ES-I3 (cell line): ENCODE results near the gene MAPK8IP1.
"Not testable (repeated sequence)": the region's sequence is repeated elsewhere in the genome, so short reads cannot be mapped to it uniquely, and the experiment has no call there.

Experiments used
- H3K36me3 ChIP-seq: 2 replicates; pipeline ENCODE4 v1.6.1; 2013; ENCODE audit warnings: mild to moderate bottlenecking, low read length, control low read depth, moderate library complexity; ENCODE audit not compliant: insufficient read depth
- H3K4me1 ChIP-seq: 2 replicates; pipeline ENCODE4 v1.6.1; 2013; ENCODE audit warnings: mild to moderate bottlenecking, control low read depth, low read length; ENCODE audit not compliant: insufficient read depth
- H3K9ac ChIP-seq: 2 replicates; pipeline ENCODE4 v1.6.1; 2013; ENCODE audit warnings: low read depth, mild to moderate bottlenecking, low read length, moderate library complexity
- H3K9me3 ChIP-seq: 2 replicates; pipeline ENCODE4 v1.6.1; 2013; ENCODE audit warnings: mild to moderate bottlenecking, low read length, moderate library complexity; ENCODE audit not compliant: control insufficient read depth, insufficient read depth

Gene MAPK8IP1

DNA sequence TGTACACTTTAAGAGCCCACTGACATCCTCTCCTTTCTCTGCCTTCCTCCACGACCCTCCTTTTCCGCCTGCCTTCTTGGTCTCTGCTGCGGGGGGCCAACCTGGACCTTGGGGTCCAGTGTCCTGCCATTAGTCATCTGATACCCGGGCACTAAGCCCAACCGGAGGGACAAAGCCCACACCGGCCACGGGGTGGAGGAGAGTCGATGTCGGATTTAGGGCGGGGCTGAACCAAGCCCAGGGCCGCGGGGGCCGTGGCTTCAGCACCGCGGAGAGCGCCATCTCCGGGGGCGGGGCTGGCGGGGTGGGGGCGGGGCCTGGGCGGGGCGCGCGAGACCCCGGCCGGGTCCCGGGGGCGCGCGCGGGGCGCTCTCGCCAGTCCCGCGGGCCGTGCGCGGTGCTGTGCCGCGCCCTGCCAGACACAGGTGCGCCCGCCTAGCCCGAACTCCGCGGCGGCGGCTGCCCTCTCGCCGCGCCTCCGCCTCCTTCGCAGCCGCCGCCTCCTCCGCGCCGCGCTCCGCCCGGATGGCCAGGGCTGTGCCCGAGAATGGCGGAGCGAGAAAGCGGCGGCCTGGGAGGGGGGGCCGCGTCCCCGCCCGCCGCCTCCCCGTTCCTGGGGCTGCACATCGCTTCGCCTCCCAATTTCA, at the start of gene MAPK8IP1:
MAPK8IP1 (plus strand) TSS at position 378 of the 647 bp plus-strand sequence; CDS start at position 548, 170 bp downstream.
- peak within 1 kb of the TSS; percentile 71 for H3K9ac ChIP-seq
- H3K9me3 ChIP-seq: no peaks in the 10 kb centered on the region
- H3K4me1 ChIP-seq: no peaks in the 10 kb centered on the region
- H3K36me3 ChIP-seq: no peaks in the 10 kb centered on the region; the same call in 1 of the 2 replicates

DNA sequence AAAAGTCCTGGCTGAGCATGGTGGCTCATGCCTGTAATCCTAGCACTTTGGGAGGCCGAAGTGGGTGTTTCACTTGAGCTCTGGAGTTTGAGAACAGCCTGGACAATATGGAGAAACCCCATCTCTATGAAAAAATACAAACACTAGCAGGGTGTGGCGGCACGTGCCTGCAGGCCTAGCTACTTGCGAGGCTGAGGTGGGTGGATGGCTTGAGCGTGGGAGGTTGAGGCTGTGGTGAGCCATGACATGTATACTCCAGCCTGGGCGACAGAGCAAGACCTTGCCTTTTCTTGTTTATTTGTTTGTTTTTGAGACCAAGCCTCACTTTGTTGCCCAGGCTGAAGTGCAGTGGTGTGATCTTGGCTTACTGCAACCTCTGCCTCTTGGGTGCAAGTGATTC, 46.2 kb upstream of the MAPK8IP1 start:
- Histone ChIP-seq H3K4me1 (no peaks in the 10 kb centered on the region), H3K9me3 (0 out of 2 replicates have a peak, but pooled peaks cover 6% of the 10 kb centered on the region), H3K9ac (no peak overlapping the region), H3K36me3 (no peaks in the 10 kb centered on the region)

GRCh38 chr11:45840251-45840650, 45.2 kb upstream of the MAPK8IP1 start:
- not testable (repeated sequence) for H3K4me1 ChIP-seq, H3K9me3 ChIP-seq, H3K9ac ChIP-seq, H3K36me3 ChIP-seq

- Histone ChIP-seq H3K9me3 (0 out of 2 replicates have a peak, but pooled peaks cover 6% of the 10 kb centered on the region), H3K36me3 (no peaks in the 10 kb centered on the region), H3K4me1 (no peaks in the 10 kb centered on the region), H3K9ac (no peak overlapping the region)
These were observed 42.1 kb upstream of the MAPK8IP1 start for GRCh38 chr11:45843158-45843924.

DNA sequence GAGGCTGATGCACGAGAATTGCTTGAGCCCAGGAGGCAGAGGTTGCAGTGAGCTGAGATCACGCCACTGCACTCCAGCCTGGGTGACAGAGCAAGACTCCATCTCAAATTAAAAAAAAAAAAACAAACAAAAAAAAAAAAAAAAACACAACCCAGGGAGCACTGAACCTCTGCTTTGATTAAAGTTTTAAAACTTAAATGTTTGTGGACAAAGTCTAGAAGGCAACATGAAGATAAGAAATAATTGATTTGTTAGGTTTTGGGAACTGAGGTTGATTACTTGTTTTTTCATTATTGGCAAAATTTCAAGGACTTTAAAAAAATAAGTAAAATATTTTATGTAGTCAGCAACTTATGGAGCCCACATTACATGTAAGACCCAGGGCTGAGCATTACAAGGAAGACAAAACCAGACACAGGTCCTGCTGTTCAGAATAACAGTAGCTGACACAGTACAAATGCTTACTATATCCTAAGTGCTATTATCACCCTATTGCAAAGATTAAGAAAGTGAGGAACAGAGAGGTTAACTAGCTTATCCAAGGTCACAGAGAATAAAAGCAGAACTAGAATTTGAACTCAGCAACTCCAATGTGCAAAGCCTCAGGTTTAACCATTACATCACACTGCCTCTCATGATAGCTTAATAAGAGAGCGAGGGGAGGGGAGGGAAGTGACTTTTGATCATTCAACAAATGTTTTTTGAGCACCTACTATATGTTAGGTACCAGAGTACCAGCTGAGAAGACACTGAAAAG, 40.5 kb upstream of the MAPK8IP1 start:
- no peaks in the 10 kb centered on the region for H3K36me3 ChIP-seq
- no peaks in the 10 kb centered on the region for H3K4me1 ChIP-seq
- H3K9ac ChIP-seq: no peak overlapping the region
- H3K9me3 ChIP-seq: 0 out of 2 replicates have a peak, but pooled peaks cover 6% of the 10 kb centered on the region

DNA sequence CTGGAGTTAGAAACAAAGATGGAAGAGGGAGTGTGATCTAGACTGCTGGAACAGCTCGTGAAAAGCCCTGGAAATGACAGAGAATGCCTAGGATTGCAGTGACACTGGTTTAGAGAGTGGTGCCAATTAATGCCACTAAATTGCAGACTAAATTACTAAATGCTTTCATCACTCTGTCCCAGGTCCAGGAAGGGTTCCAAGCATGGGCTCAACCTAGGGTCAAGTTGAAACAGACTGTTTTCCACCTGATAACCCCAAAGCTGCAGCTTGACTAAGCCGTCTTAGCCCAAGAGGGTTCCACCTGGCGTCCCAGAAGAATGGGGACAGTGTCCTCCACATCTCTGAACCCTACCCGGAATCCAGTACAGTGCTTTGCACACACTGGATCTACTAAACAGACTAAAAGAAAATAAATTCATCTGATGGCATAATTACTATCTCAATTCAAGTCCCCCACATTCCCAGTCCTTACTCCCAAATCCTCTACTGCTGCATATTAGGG, 39.2 kb upstream of the MAPK8IP1 start:
- Histone ChIP-seq H3K36me3 (no peaks in the 10 kb centered on the region), H3K9ac (no peak overlapping the region), H3K4me1 (no peaks in the 10 kb centered on the region), H3K9me3 (0 out of 2 replicates have a peak, but pooled peaks cover 6% of the 10 kb centered on the region)

- Histone ChIP-seq H3K36me3 (no peaks in the 10 kb centered on the region), H3K9ac (peak within 1 kb of the TSS; percentile 78), H3K4me1 (no peaks in the 10 kb centered on the region), H3K9me3 (0 out of 2 replicates have a peak, but pooled peaks cover 6% of the 10 kb centered on the region)
These were observed 38.2 kb upstream of the MAPK8IP1 start, which contains the start of gene CRY2 for GRCh38 chr11:45846974-45847910. Gene CRY2 (plus strand): TSS chr11:45847475. CDS start chr11:45847491, 16 bp downstream.

DNA sequence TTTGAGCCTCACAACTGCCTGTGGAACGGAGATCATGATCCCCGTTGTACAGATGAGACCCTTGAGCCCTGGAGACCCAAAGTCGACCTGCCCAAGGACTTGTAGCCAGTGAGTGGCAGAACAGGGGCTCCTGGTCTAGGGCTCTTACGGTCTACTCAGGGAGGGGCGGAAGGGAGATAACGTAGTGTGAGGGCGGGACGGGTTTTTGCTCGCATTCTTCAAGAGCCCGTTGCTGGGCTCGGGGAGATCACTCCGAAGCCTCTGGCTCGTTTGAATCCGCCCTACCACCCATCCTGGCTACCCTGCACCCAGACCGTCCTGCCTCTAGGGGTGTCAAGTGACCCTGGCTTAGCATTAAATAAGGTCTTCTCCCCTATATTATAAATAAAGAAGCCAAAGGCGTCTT, 37.5 kb upstream of the MAPK8IP1 start:
- H3K9ac ChIP-seq: peak overlapping the region; percentile 78
- H3K9me3 ChIP-seq: 0 out of 2 replicates have a peak, but pooled peaks cover under 1% of the 10 kb centered on the region
- no peaks in the 10 kb centered on the region for H3K4me1 ChIP-seq
- H3K36me3 ChIP-seq: no peaks in the 10 kb centered on the region

GRCh38 chr11:45848654-45849081, 36.8 kb upstream of the MAPK8IP1 start:
- H3K9ac ChIP-seq: peak overlapping the region; percentile 78; the same call in 1 of the 2 replicates
- no peaks in the 10 kb centered on the region for H3K4me1 ChIP-seq
- no peaks in the 10 kb centered on the region for H3K9me3 ChIP-seq

GRCh38 chr11:45850446-45850845, 35.0 kb upstream of the MAPK8IP1 start:
- H3K4me1 ChIP-seq: no peaks in the 10 kb centered on the region
- no peaks in the 10 kb centered on the region for H3K36me3 ChIP-seq
- H3K9ac ChIP-seq: no peak overlapping the region

More at GRCh38 chr11:45848654-45849081, 36.8 kb upstream of the MAPK8IP1 start:
- H3K36me3 ChIP-seq: no peaks in the 10 kb centered on the region

GRCh38 chr11:45851228-45851627, 34.2 kb upstream of the MAPK8IP1 start:
- Histone ChIP-seq H3K36me3 (no peaks in the 10 kb centered on the region), H3K4me1 (no peaks in the 10 kb centered on the region), H3K9ac (no peak overlapping the region), H3K9me3 (no peaks in the 10 kb centered on the region)

More at GRCh38 chr11:45850446-45850845, 35.0 kb upstream of the MAPK8IP1 start:
- H3K9me3 ChIP-seq: no peaks in the 10 kb centered on the region

DNA sequence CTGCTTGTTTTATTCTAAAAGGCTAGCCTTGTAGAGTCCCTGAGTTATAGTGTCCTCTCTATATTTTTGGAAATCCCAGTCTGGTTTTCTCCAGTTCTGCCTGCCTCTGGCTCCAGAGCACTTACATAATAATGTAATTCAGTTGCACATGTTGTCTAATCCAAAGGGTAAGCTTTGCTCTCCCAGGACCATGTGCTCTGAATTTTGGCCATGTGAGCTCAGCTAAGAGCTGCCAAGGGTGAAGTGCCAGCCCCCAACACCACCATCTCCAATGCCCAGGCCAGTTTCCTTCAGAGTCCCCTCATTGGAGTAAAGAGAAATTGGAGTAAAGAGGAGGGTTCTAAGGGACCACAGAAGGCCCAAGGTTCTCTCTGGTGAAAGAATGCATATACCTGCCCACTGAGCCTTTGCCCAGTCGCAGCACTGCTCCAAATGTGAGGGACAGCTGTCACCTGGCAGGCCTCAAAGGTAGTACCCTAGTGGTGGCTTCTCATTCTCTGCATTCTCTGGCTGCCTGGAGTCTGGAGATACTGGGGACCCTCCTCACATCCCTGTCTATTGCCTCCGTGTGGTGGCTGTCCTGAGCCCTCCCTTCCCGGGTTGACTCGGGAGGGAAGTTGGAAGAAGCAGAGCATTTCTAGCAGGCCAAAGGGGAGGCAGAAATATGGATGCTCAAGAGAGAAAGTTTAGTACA, 33.3 kb upstream of the MAPK8IP1 start:
- Histone ChIP-seq H3K4me1 (no peaks in the 10 kb centered on the region), H3K9ac (no peak overlapping the region), H3K9me3 (no peaks in the 10 kb centered on the region), H3K36me3 (no peaks in the 10 kb centered on the region)

DNA sequence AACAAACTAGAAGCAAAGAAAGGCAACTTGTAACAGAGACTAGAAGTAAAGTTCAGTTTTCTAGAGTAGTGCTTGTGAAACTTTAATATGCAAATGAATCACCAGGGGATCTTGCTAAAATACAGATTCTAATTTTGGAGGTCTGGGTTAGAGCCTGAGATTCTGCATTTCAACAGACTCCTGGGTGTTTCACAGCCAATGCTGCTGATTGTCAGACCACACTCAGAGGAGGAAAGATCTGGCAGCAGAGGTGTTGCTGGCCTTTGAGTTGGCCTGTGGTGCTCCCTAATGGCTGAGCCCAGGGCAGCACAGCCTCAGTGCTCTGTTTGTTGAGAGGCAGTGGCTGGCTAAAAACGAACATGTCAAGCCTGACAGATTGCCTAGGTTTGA, 32.7 kb upstream of the MAPK8IP1 start:
- H3K9me3 ChIP-seq: no peaks in the 10 kb centered on the region
- H3K4me1 ChIP-seq: 0 out of 2 replicates have a peak, but pooled peaks cover 1% of the 10 kb centered on the region
- H3K36me3 ChIP-seq: no peaks in the 10 kb centered on the region
- H3K9ac ChIP-seq: no peak overlapping the region
